Adrenal gland (tissue), 5 donors: ENCODE results near the gene RASSF1.

Experiments
- POLR2A ChIP-seq, 2 donors: fragments of 450-650 bp; IDR thresholded peaks; one replicate each; pipeline ENCODE4 v1.6.1; 2017; ENCODE audit warnings: antibody characterized with exemption in 2 of 2, mild to moderate bottlenecking in 2 of 2, moderate library complexity in 1 of 2
- TF ChIP-seq, protein P1 (sequence below), 6 experiments: fragments of 450-650 bp in 4 of 6; fragments of 200-600 bp in 2 of 6; sonication (generic) in 1 of 6; IDR thresholded peaks; 1 replicate in 5 of 6; 2 replicates in 1 of 6; pipeline versions ENCODE4 v1.5.1 to v1.8.0; 2016 to 2021; ENCODE audit warnings: antibody characterized with exemption in 6 of 6, mild to moderate bottlenecking in 2 of 6, moderate library complexity in 1 of 6
- donor health status: DM: no; HTN: no; CAD: no.

- TF ChIP-seq, protein P1, sequence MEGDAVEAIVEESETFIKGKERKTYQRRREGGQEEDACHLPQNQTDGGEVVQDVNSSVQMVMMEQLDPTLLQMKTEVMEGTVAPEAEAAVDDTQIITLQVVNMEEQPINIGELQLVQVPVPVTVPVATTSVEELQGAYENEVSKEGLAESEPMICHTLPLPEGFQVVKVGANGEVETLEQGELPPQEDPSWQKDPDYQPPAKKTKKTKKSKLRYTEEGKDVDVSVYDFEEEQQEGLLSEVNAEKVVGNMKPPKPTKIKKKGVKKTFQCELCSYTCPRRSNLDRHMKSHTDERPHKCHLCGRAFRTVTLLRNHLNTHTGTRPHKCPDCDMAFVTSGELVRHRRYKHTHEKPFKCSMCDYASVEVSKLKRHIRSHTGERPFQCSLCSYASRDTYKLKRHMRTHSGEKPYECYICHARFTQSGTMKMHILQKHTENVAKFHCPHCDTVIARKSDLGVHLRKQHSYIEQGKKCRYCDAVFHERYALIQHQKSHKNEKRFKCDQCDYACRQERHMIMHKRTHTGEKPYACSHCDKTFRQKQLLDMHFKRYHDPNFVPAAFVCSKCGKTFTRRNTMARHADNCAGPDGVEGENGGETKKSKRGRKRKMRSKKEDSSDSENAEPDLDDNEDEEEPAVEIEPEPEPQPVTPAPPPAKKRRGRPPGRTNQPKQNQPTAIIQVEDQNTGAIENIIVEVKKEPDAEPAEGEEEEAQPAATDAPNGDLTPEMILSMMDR (IDR thresholded peaks at IDR 0.05) = no peak
- TF ChIP-seq POLR2A (IDR thresholded peaks at IDR 0.05) = no peak
Observed at GRCh38 chr3:50299929-50300680, 40.5 kb downstream of the RASSF1 start.
